Suprapubic skin (tissue), 4 donors: ENCODE measurements around the gene LRRC8B.

Experiments used
- POLR2A ChIP-seq, 2 donors: fragments of 450-650 bp; IDR thresholded peaks; one replicate each; pipeline ENCODE4 v1.6.1; 2017; ENCODE audit warnings: antibody characterized with exemption in 2 of 2, mild to moderate bottlenecking in 2 of 2, moderate library complexity in 2 of 2
- POLR2AphosphoS5 ChIP-seq, 3 donors: sonication (generic); formaldehyde crosslinking; IDR thresholded peaks; one replicate each; pipeline ENCODE4 v1.6.1; 2017; ENCODE audit warnings: antibody characterized with exemption in 3 of 3
- TF ChIP-seq, protein P1 (sequence below), 2 donors: fragments of 200-600 bp in 1 of 2; fragments of 450-650 bp in 1 of 2; sonication (generic) in 1 of 2; IDR thresholded peaks; one replicate each; pipeline ENCODE4 v1.5.1; 2016 to 2019; ENCODE audit warnings: antibody characterized with exemption in 2 of 2, mild to moderate bottlenecking in 1 of 2, moderate library complexity in 1 of 2

GRCh38 chr1:89532228-89532627 lies 7.6 kb downstream of the LRRC8B start:
- TF ChIP-seq POLR2A (IDR thresholded peaks at IDR 0.05) (no peak), POLR2AphosphoS5 (IDR thresholded peaks at IDR 0.05) (no peak)
- TF ChIP-seq, protein P1, sequence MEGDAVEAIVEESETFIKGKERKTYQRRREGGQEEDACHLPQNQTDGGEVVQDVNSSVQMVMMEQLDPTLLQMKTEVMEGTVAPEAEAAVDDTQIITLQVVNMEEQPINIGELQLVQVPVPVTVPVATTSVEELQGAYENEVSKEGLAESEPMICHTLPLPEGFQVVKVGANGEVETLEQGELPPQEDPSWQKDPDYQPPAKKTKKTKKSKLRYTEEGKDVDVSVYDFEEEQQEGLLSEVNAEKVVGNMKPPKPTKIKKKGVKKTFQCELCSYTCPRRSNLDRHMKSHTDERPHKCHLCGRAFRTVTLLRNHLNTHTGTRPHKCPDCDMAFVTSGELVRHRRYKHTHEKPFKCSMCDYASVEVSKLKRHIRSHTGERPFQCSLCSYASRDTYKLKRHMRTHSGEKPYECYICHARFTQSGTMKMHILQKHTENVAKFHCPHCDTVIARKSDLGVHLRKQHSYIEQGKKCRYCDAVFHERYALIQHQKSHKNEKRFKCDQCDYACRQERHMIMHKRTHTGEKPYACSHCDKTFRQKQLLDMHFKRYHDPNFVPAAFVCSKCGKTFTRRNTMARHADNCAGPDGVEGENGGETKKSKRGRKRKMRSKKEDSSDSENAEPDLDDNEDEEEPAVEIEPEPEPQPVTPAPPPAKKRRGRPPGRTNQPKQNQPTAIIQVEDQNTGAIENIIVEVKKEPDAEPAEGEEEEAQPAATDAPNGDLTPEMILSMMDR (IDR thresholded peaks at IDR 0.05): no peak
